Keratinocyte (primary cell): Measurements from ENCODE around the gene TNNT3.

Source experiments
- CTCF ChIP-seq, 3 experiments: IDR thresholded peaks in 1 of 3; conservative IDR thresholded peaks in 1 of 3; optimal IDR thresholded peaks in 1 of 3; 2 replicates in 2 of 3; 3 replicates in 1 of 3; pipeline versions ENCODE3 to v1.5.1; 2011; ENCODE audit warnings: low read length in 3 of 3, mild to moderate bottlenecking in 3 of 3, moderate library complexity in 2 of 3, control low read depth in 1 of 3, inconsistent platforms in 1 of 3; ENCODE audit not compliant: insufficient read depth in 2 of 3; ENCODE audit errors: extremely low read depth in 1 of 3
- EZH2 ChIP-seq: IDR thresholded peaks from one replicate; pipeline ENCODE4 v1.6.1; 2012; ENCODE audit warnings: inconsistent platforms, mild to moderate bottlenecking, low read length, moderate library complexity

DNA sequence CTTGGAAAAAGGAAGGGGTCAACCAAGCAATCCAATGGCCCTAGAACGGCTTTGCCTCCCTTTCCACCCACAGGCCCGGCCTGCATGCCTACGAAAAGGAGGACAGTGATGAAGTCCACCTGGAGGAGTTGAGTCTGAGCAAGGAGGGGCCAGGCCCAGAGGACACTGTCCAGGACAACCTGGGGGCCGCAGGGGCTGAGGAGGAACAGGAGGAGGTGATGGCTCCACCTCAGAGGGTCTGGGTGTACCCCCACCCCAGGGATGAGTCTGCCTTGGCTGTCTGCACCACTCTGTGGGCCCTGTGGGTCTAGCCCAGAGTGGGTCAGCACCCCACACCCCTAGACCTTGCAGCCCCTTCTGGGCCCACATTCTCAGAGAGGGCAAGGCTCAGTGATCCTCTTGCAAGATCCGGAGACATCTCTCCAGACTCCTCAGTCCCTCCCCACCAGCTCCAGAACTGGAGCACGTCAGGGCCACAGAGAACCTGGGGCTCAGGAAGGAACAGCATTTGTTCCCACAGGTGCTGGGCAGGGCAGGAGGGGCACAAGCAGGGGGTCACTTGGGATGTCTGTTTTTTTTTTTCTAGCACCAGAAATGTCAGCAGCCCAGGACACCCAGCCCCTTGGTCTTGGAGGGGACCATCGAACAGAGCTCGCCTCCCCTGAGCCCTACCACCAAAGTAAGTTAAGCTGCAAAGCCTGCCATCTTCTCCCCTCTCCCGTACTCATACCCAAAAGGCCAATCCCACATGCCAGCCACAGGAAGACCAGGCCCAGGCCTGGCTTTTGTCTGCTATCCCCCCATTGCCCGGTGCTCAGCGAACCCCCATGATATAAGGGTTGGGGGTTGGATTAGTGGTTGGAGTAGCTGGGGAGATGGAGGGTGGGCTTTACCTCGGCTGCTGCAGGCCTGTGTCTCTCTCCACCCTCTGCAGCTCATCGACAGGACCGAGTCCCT lies 35.9 kb upstream of the TNNT3 start:
- TF ChIP-seq CTCF (optimal IDR thresholded peaks at IDR 0.05 in 1 of 3, IDR thresholded peaks at IDR 0.05 in 1 of 3, conservative IDR thresholded peaks at IDR 0.05 in 1 of 3; ENCODE audit: extremely low read depth in 1 of 3, insufficient read depth in 2 of 3, low read length in 3 of 3) (no peak), EZH2 (no peak)
